Gastroesophageal sphincter (tissue), 3 donors: ENCODE results near the gene AFF2.

Experiments
- CTCF ChIP-seq, 4 experiments: fragments of 200-600 bp in 2 of 4; fragments of 450-650 bp in 2 of 4; sonication (generic) in 1 of 4; IDR thresholded peaks; one replicate each; pipeline ENCODE4 v1.5.1; 2017 to 2019; ENCODE audit warnings: antibody characterized with exemption in 4 of 4, mild to moderate bottlenecking in 2 of 4, moderate library complexity in 2 of 4
- EP300 ChIP-seq: sonication (generic); formaldehyde crosslinking; IDR thresholded peaks from one replicate; pipeline ENCODE4 v1.6.1; 2017; ENCODE audit warnings: antibody characterized with exemption, mild to moderate bottlenecking

- TF ChIP-seq EP300 (no peak), CTCF (IDR thresholded peaks at IDR 0.05) (no peak)
These were observed 124.6 kb downstream of the AFF2 start for GRCh38 chrX:148624951-148625474.
